NCI-H446 (cell line): Measurements from ENCODE around the gene ZNF398.
"Not testable (repeated sequence)": the region's sequence is repeated elsewhere in the genome, so short reads cannot be mapped to it uniquely, and the experiment has no call there.

ENCODE experiments used
- DNase-seq, 2 experiments: peaks; one replicate each; lab custom pipeline; 2025; lab: John Stamatoyannopoulos, UW

ZNF398 gene, protein sequence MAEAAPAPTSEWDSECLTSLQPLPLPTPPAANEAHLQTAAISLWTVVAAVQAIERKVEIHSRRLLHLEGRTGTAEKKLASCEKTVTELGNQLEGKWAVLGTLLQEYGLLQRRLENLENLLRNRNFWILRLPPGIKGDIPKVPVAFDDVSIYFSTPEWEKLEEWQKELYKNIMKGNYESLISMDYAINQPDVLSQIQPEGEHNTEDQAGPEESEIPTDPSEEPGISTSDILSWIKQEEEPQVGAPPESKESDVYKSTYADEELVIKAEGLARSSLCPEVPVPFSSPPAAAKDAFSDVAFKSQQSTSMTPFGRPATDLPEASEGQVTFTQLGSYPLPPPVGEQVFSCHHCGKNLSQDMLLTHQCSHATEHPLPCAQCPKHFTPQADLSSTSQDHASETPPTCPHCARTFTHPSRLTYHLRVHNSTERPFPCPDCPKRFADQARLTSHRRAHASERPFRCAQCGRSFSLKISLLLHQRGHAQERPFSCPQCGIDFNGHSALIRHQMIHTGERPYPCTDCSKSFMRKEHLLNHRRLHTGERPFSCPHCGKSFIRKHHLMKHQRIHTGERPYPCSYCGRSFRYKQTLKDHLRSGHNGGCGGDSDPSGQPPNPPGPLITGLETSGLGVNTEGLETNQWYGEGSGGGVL

DNA sequence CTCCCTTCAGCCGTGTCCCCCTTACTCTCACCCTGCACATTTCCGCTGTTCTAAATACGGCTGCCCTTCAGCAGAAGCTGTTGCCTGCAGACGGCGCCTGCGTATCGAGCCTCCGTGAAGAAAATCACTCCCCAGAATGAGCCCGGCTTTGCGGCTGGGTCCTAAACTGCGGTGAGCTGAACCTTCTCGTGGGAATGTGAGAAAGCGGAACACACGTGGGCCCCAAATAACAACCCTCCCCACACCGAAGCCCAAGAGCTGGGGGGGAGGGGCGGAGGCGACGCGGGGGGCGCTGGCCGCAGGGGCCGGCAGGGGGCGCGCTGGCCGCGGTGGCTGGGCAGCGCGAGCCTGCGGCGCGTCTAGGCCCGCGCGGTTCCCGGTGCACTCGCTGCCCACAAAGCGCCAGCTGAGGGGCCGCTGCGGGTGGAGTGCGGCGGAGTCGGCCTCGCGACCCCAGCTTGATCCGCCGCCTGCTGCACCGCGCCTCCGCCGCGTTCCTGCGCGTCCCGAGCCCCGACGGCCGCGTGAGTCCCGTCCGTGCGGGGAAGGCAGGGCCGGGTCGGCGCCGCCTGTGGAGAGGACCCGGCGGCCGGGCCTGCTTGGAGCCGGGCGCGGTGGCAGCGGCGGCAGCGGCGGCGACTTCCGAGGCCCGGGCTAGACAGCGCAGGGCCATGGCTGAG is at the start of gene ZNF398:
Gene ZNF398, plus strand, starts transcription at position 382 of the 680 bp plus-strand sequence. Its CDS starts 290 bp downstream, at position 672.
- DNase-seq = peak; percentile 43 to 72

DNA sequence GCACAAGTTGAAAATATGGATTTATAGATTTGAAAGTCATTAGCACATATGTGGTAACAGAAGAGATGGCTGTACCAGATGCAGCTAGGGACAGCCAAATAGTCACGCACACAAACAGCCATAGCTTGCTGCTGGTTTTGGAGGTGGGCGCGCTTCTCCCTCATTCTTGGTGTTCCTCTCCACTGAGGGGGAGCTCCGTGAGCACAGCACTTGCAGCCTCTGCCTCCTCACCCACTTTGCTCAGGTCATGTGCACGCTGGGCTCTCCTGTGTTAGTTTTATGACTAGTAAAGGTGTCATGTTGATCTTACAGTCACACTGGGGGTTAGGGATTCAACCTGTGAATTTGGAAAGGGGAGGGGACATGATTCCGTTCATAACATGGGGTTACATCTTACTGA is 48.2 kb upstream of the ZNF398 start:
- DNase-seq = no peak

DNA sequence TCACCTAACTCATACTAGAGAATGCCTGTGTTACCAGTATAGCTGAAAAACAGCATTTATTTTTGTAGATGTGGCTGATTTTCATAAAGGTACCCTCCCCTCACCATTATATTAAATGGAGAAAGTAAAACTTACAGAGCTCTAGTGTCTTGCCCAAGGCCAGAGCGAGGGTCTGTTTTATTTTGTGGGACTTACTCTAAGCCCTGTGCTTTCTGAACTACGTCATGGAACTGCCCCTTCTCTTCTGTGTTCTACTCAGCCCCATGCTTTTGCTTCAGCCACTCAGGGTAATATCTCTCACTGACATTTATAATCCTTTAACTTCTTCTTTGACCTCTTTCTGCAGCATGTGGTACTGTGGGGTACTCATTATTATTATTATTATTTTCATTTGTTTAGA is 46.4 kb upstream of the ZNF398 start:
- DNase-seq = no peak

DNA sequence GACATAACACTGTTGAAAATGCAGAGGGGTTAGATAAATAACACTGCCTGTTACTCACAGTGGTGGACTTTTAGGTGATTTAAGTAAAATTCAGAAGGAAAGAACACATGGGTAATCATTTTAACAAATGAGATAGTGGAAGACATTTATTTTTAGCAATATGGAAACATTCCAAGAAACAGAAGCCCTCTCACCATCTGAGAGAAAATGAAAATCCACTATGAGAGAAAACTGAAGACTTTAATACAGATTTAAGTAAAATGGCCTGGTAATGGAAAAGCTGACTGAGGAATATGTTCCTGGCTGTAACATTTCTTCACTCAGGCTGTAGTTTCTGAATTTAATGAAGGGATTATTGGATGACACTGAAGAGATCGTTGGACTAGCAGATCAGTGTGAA is 44.6 kb upstream of the ZNF398 start:
- DNase-seq = no peak

DNA sequence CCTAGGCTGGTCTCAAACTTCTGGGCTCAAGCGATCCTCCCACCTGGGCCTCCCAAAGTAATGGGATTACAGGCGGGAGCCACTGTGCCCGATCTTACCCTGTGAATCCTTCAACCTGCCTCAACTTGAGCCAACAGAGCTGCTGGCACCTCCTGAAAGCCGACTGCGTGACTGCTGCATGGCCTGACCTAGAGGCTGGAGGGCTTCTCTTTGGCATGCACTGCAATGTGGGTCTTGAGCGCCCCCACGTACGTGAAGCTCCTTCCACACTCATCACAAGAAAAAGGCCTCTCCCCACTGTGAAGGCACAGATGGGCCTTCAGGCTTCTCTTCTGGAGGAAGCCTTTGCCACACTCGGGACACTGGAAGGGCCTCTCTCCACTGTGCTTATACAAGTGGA is 43.8 kb upstream of the ZNF398 start:
- DNase-seq = no peak

DNA sequence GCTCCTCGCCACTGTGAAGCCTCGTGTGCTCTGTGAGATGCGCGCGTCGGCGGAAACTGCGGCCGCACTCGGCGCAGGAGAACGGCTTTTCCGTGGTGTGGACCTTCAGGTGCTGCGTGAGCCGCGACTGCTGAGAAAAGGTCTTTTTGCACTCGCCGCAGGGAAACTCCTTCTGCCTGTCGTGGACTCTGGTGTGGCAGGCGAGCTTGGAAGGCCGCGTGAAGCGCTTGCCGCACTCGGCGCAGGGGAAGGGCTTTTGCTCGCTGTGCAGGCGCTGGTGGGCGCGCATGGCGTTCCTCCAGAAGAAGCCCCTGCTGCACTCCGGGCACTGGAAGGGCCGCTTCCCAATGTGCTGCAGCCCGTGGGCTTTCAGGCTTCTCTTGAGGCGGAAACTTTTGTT is 43.0 kb upstream of the ZNF398 start:
- DNase-seq = no peak

DNA sequence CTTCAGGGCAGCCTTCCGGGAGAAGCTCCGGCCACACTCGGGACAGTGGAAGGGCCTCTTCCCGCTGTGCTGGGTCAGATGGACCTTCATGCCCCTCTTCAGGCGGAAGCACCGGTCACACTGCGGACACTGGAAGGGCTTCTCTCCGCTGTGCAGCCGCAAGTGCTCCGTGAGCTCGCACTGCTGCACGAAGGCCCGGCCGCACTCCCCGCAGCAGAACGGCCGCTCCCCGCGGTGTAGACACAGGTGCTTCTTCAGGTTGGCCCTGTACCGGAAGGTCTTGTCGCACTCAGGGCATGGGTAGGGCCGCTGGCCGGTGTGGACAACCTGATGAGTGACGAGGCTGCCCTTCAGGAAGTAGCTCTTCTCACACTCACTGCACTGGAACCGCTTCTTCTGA is 42.5 kb upstream of the ZNF398 start:
- DNase-seq = no peak

DNA sequence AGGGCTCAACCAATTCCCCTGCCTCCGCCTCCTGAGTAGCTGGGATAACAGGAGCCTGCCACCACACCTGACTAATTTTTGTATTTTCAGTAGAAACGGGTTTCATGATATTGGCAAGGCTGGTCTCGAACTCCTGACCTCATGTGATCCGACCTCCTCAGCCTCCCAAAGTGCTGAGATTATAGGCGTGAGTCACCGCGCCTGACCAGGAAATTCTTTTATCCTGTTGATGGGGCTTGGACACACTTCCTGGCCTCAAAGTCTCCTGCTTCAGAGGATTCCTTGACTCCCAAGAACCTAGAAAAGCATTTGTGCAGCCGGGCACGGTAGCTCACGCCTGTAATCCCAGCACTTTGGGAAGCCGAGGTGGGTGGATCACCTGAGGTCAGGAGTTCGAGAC is 37.3 kb upstream of the ZNF398 start:
- no peak for DNase-seq

DNA sequence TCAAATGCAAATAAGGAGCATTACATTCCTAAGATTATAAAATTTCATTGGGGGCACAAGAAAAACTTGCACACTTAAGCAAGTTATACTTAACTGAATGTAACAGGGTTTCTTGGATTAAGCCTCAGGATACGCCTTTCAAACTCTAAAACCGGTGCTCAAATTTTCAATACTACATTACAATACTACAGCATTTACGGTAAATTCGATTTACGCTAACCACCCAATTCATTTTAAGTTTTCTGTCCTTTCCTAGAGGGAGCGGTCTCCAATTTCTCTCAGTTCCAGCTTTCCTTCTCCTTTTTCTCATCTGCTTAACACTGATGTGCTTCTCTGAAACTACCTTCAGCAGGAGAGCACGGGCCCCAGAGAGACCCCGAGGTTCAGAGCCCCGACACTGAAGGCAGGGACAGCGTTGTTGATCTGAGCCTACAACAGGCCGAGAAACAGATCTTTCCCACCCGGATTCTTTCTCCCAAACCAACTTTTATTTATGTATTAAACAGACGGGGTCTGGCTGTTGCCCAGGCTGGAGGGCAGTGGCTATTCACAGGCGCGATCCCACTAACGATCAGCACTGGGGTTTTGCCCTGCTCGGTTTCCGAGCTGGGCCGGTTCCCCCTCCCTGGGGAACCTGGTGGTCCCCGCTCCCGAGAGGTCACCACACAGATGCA is 21.9 kb upstream of the ZNF398 start:
- DNase-seq = no peak

DNA sequence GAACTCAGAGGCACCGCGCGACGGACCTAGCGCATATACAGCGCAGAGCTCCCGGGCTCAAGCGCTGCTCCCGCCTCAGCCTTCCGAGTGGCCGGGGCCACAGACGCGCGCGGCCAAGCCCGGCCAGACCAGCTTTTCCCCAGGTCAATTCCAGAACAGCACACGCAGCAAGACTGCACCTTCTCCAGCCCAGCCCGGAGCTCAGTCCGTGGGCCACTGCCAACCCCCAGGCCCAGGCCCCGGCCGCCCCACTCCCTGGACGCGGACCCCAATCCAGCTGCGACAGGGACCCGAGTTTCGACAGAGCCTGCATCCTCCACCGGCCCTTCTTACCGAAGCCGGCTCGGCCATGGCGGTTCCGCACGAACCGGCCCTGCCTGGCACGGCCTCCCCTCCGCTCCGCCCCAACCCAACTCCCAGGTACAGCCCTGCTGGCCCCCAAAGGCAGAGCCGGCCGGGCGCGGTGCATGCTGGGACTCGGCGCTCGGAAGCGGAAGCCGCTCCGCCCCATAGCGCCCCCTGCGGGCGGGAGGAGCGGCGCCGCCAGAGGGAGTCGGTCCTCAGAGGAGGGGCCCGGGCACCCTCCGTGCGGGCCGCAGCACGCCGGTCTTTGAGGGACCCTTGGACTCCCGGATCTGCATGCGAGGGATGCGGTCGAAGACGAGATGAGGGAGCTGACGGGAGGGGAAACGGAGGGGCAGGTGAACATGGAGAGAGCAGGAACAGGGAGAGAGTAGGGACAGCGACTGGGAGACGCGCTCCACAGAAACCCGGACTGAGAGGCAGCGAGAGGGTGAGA is 21.2 kb upstream of the ZNF398 start, which contains the start of gene ZNF425:
Gene ZNF425, minus strand, starts transcription at position 462 of the 799 bp plus-strand sequence. Its CDS starts 111 bp downstream, at position 351.
- DNase-seq = peak; percentile 56 to 93

DNA sequence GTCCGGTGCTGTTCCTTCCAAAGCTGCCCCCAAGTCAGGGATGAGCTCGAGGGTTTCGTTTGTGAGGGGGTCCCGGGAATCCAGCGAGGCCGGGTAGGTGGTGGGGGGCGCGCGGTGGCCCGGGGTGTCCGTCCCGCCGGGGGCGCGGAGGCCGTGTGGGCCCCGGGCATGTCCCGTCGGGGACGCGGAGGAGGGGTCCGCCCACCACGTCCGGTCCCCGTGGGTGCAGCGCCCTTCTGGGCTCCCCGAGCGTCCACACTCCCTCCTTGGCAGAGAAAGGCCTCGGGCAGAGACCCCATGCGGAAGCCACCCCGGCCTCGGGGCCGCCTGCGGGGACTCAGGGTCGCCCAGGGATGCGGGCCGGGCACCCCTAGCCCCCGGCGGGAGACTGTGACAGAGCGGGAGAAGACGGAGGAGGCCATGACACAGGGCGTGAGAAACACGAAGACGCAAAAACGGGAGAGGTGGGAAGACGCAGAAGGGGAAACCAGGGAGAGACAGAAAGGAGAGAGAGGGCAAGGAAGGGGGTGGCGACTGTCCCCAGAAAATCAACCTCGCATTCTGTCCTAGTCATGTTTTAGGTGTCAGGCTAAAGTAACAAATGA is 20.5 kb upstream of the ZNF398 start:
- DNase-seq = peak; percentile 14 to 31

DNA sequence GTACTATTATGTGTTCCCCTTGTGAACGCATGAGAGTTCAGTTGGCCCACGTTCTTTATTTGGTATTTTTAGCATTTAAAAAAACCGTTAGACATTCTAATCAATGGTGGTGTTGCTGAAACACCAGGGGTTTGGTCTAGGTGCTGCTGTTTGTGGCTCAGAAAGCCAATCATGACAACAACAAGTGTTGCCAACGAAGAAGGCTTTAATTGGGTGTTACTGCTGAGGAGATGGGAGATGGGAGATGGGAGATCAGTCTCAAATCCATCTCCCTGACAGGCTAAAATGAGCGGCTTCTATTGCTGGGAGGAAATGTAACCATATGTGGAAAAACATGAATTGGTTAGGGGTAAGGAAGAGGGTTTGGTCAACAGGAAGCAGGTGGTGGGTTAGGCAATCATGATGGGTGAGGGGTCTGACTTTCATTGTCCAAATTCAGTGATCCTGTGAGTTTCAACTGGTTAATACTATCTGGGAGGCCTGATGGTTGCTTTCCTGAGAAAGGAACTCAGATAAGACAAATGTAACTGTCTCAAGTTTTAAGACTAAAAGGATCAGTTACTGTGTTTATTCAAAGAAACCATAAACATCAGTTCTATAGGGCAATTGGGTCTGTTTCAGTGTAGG is 16.6 kb upstream of the ZNF398 start:
- DNase-seq = no peak

DNA sequence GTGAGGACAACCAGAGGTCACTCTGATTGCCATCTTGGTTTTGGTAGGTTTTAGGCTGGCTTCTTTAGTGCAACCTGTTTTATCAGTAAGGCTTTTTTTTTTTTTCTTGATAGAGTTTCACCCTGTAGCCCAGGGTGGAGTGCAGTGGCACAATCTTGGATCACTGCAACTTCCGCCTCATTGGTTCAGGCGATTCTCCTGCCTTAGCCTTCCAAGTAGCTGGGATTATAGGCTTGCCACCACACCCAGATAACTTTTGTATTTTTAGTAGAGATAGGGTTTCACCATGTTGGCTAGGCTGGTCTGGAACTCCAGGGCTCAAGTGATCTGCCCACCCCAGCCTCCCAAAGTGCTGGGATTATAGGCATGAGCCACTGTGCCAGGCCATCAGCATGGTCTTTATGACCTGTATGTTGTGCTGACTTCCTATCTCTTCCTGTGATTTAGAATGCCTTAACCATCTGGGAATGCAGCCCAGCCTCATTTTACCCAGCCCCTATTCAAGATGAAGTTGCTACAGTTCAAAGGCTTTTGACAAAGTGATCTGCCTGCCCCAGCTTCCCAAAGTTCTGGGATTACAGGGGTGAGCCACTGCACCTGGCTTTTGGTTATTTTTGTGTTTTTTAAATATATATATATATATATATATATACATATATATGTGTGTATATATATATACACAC is 14.1 kb upstream of the ZNF398 start:
- no peak for DNase-seq

DNA sequence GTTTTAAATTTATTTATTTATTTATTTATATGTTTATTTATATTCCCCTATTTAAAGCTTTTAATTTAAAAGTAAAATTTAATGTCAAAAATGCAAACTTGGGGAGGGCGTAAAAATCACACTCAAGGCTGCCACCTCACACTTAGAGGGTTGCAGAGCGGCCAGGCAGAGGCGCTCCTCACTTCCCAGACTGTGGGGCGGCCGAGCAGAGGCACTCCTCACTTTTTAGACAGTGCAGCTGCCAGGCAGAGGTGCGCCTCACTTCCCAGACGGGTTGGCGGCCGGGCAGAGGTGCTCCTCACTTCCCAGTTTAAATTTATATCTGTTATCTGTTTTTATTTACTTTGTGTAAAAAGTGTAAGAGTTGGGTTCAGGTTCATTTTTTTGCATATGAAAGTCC is 11.1 kb upstream of the ZNF398 start:
- no peak for DNase-seq

DNA sequence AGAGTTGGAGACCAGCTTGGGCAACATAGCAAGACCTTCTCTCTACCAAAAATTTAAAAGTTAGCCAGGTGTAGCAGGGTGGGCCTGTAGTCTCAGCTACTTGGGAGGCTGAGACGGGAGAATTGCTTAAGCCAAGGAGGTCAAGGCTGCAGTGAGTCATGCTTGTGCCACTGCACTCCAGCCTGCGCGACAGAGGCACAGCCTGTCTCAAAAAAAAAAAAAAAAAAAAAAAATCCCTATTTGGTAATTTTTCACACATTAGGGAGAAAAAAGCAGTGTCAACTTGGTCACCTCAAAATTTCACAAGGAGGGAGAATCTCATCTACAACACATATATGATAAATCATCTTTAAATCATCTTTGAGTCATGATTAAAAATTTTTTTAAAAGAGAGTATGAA is 6.4 kb upstream of the ZNF398 start:
- no peak for DNase-seq

DNA sequence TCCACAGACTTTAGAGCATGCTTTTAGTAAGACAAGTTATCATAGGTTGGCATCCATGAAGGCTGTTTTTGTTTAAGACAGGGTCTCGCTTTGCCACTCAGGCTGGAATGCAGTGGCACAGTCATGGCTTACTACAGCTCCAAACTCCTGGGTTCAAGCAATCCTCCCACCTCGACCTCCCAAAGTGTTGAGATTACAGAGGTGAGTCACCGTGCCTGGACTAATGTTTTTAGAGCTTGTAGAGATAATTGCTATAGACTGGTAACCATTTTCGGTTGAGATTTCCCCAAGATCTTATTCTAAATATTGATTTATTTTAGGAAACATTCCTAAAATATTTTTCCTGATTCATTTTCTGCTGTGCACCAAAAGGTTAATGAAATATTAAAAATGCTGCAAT is 5.4 kb upstream of the ZNF398 start:
- no peak for DNase-seq

DNA sequence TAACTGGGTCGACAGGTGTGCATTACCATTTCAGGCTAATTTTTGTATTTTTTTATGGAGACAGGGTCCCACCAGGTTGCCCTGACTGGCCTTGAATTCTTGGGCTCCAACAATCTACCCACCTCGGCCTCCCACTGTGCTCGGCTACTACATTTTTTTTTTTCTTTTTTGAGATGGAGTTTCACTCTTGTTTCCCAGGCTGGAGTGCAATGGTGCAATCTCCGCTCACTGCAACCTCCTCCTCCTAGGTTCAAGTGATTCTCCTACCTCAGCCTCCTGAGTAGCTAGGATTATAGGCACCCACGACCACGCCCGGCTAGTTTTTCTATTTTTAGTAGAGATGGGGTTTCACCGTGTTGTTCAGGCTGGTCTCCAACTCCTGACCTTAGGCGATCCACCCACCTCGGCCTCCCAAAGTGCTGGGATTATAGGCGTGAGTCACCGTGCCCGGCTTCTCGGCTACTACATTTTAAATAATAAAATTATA is 2.8 kb upstream of the ZNF398 start:
- DNase-seq = not testable (repeated sequence)

DNA sequence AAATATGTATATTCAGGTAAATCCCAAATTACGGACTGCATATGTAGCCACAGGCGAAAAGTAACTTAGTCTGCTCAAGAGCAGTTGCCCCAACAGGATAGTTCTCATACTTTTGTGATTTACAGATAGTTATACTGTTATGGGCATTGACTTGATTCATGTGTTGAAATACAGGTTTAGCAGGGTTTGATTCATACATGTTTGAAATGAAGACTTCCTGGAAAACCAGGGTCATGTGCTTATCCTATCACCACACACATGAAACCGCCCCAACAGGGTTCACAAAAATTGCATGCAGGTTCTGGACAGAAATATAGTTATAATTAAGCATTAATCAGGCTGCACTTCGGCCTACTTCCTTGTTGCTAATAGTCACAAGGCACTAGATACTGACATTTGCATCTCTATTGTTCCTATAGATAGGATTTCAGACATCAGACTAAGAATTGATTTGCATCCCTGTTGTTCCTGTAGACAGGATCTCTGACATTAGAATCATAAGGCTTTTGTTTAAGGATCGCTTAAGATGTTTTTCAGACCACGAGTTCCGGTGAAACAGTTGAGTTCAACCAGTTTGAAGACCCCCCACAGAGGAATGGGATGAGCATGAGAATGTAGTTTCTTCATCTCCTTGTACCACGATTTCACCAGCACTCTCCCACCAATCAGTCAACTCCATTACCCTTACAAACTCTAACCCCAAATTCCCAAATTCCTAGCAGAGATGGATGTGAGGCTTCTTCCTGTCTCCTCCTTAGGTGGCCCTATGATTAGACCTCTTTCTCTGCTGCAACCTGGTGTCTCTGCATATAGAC is 2.0 kb upstream of the ZNF398 start:
- no peak for DNase-seq
